Erythroblast (primary cell): ENCODE data around the gene FBXO8.

Experiments
- GATA1 ChIP-seq: IDR thresholded peaks from 2 replicates; pipeline ENCODE4 v1.6.1; 2011; ENCODE audit warnings: low read depth, mild to moderate bottlenecking, control low read depth, low read length, moderate library complexity
- POLR2A ChIP-seq: IDR thresholded peaks from 2 replicates; pipeline ENCODE4 v1.6.1; 2011; ENCODE audit warnings: mild to moderate bottlenecking, low read length

DNA sequence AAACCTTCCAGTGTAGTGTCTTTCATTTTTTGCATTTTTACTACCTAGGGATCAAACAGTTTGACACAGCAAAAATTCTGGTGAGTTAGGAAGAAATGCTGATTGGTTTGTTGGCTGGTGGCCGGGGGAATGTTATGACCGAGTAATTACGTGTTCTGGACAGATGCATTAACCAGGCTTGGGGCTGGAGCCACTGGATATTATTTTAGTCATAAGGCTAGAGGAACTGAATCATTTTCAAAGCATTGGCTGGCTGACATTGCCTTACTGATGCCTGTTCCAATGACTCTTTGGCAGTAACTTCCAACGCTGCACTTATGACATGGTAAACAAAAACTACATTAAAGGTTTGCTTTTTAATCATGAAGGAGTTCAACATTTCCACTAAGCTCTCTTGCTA, 84.6 kb downstream of the FBXO8 start:
- TF ChIP-seq POLR2A (no peak), GATA1 (no peak)
